Heart left ventricle (tissue), 13 donors: ENCODE data around the gene DNAJB12.

Source experiments
- POLR2A ChIP-seq, 2 donors: fragments of 450-650 bp; IDR thresholded peaks; one replicate each; pipeline ENCODE4 v1.6.1; 2017; ENCODE audit warnings: antibody characterized with exemption in 2 of 2, mild to moderate bottlenecking in 2 of 2, moderate library complexity in 2 of 2
- TF ChIP-seq, protein P1 (sequence below), 12 donors: fragments of 200-600 bp; sonication (generic) in 4 of 12; IDR thresholded peaks; one replicate each; pipeline versions ENCODE4 v1.5.0 to v1.8.0; 2018 to 2022; ENCODE audit warnings: antibody characterized with exemption in 12 of 12, mild to moderate bottlenecking in 5 of 12
- donor health status: ischemic (EF 13 %, LVEDD 7.1; RV severe dilation, severe dysfunction).
- donor health status: DM: no; HTN: yes; CAD: no.
- donor health status: DM: no; HTN: no; CAD: no.
- donor health status: ischemic (EF 25% LVEDD 6.9; RV normal size, moderate dysfunction).
- donor health status: ischemic (EF 25% LVEDD 5.7; RV mildly dilated, moderate dysfunction).
- donor health status: ischemic (EF 35%, LVEDD 5.7; RV mildly dilated, moderate dysfunction).
- donor health status: nonischemic (EF 11% LVEDD 7.7; RV severe dilation, severe dysfunction).
- donor health status: DM: yes; HTN: yes; CAD: no.
- donor health status: PGD.
- donor health status: ischemic (EF 29% LVEDD 5.4; RV normal size, mild dysfunction).
- donor health status: nonischemic (EF 23%, LVEDD 6.1; RV moderate dilation, normal function).

DNA sequence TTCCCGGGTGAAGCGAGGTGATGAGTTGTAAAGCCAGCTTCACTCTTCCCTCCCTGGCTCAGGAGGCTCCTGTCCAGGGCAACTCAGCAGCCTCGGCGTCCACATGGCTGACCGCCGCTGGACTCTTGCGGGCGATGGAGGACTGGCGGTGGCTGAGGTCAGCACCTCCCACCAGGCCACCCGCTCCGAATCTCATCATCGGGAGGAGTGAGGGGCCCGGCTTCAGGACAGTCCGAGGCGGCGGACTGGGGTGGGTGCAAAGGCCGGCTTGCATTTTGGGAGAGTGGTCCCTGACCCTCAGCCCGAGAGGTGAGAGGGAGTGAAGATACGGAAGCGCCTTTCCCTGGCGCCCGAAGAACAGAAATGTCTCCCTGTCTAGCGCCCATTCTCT is 759 bp downstream of the DNAJB12 start:
- TF ChIP-seq, protein P1, sequence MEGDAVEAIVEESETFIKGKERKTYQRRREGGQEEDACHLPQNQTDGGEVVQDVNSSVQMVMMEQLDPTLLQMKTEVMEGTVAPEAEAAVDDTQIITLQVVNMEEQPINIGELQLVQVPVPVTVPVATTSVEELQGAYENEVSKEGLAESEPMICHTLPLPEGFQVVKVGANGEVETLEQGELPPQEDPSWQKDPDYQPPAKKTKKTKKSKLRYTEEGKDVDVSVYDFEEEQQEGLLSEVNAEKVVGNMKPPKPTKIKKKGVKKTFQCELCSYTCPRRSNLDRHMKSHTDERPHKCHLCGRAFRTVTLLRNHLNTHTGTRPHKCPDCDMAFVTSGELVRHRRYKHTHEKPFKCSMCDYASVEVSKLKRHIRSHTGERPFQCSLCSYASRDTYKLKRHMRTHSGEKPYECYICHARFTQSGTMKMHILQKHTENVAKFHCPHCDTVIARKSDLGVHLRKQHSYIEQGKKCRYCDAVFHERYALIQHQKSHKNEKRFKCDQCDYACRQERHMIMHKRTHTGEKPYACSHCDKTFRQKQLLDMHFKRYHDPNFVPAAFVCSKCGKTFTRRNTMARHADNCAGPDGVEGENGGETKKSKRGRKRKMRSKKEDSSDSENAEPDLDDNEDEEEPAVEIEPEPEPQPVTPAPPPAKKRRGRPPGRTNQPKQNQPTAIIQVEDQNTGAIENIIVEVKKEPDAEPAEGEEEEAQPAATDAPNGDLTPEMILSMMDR (IDR thresholded peaks at IDR 0.05): no peak
- TF ChIP-seq POLR2A (IDR thresholded peaks at IDR 0.05): no peak
